ENCODE measurements around the gene RAB26. TPM values are rescaled to one million over a fixed set of nuclear protein-coding genes. Genes with fewer than 3 reads are reported as not detected.

The RAB26 gene
- total and polyA plus RNA-seq, 9 donors, result 0.12 to 0.80 (median 0.35) TPM; not detected in 5

- no peaks in the 10 kb centered on the region for H3K9me3 ChIP-seq
- WGBS, 3 donors, result 90 to 93% (median 92%) methylated on average over 25 to 26 of the region's 26 CpGs
- no peaks in the 10 kb centered on the region for H3K27me3 ChIP-seq
- TF ChIP-seq CTCF (IDR thresholded peaks at IDR 0.05) (no peak), EP300 (IDR thresholded peaks at IDR 0.05) (no peak)
- H3K4me3 ChIP-seq, result no peak overlapping the region
- H3K27ac ChIP-seq, result no peak overlapping the region
- DNase-seq, result no peak
- H3K36me3 ChIP-seq, result no peaks in the 10 kb centered on the region
- intact Hi-C loops (cut with DNase I), result no loop called here
- H3K4me1 ChIP-seq (ENCODE audit: insufficient read depth), result peaks cover 12% of the 10 kb centered on the region
Measured at GRCh38 chr16:2163211-2163881, 14.9 kb downstream of the RAB26 start.

GRCh38 chr16:2165861-2166260 lies 17.4 kb downstream of the RAB26 start:
- H3K27me3 ChIP-seq, result no peaks in the 10 kb centered on the region
- H3K36me3 ChIP-seq, result no peaks in the 10 kb centered on the region
- TF ChIP-seq CTCF (IDR thresholded peaks at IDR 0.05), result no peak
- TF ChIP-seq EP300 (IDR thresholded peaks at IDR 0.05), result no peak
- TF ChIP-seq POLR2A (IDR thresholded peaks at IDR 0.05), result no peak
- H3K4me3 ChIP-seq, result no peak overlapping the region
- 91 to 94% (median 91%) methylated on average over 10 to 12 of the region's 12 CpGs for WGBS, 3 donors
- DNase-seq, result no peak
- H3K27ac ChIP-seq, result no peak overlapping the region
- peaks cover under 1% of the 10 kb centered on the region for H3K4me1 ChIP-seq (ENCODE audit: insufficient read depth)
- H3K9me3 ChIP-seq, result no peaks in the 10 kb centered on the region
- intact Hi-C loops (cut with DNase I), result no loop called here

- no peak for DNase-seq
- no peak for TF ChIP-seq EP300 (IDR thresholded peaks at IDR 0.05)
- no peak for TF ChIP-seq CTCF (IDR thresholded peaks at IDR 0.05)
- TF ChIP-seq POLR2A (IDR thresholded peaks at IDR 0.05), result no peak
- intact Hi-C loops (cut with DNase I), result no loop called here
- H3K4me3 ChIP-seq, result no peak overlapping the region
- no peaks in the 10 kb centered on the region for H3K9me3 ChIP-seq
- no peaks in the 10 kb centered on the region for H3K36me3 ChIP-seq
- WGBS, 3 donors, result 83 to 87% (median 83%) methylated on average over 17 of the region's 17 CpGs
- H3K27me3 ChIP-seq, result no peaks in the 10 kb centered on the region
- H3K27ac ChIP-seq, result no peak overlapping the region
- no peaks in the 10 kb centered on the region for H3K4me1 ChIP-seq (ENCODE audit: insufficient read depth)
Measured at GRCh38 chr16:2166263-2167067, 18.0 kb downstream of the RAB26 start.

- no peaks in the 10 kb centered on the region for H3K36me3 ChIP-seq
- WGBS, 3 donors, result 81 to 84% (median 83%) methylated on average over 18 of the region's 18 CpGs
- intact Hi-C loops (cut with DNase I), result no loop called here
- TF ChIP-seq EP300 (IDR thresholded peaks at IDR 0.05) (no peak), CTCF (IDR thresholded peaks at IDR 0.05) (no peak), POLR2A (IDR thresholded peaks at IDR 0.05) (no peak)
- no peaks in the 10 kb centered on the region for H3K9me3 ChIP-seq
- H3K4me3 ChIP-seq, result no peak overlapping the region
- H3K4me1 ChIP-seq (ENCODE audit: insufficient read depth), result no peaks in the 10 kb centered on the region
- no peak overlapping the region for H3K27ac ChIP-seq
- DNase-seq, result no peak
- H3K27me3 ChIP-seq, result no peaks in the 10 kb centered on the region
Measured at GRCh38 chr16:2167068-2167638, 18.7 kb downstream of the RAB26 start.

Data from ovary (tissue), 9 donors.